GM21717 (cell line): ENCODE data around the gene TRPC3.
"Not testable (repeated sequence)": the region's sequence is repeated elsewhere in the genome, so short reads cannot be mapped to it uniquely, and the experiment has no call there.

Experiments
- ATAC-seq: cut with Tn5 transposase; IDR thresholded peaks from one replicate; pipeline ENCODE4 v1.9.1; 2021; ENCODE audit warnings: mild to moderate bottlenecking, moderate library complexity; ENCODE audit not compliant: unreplicated experiment

TRPC3 gene

DNA sequence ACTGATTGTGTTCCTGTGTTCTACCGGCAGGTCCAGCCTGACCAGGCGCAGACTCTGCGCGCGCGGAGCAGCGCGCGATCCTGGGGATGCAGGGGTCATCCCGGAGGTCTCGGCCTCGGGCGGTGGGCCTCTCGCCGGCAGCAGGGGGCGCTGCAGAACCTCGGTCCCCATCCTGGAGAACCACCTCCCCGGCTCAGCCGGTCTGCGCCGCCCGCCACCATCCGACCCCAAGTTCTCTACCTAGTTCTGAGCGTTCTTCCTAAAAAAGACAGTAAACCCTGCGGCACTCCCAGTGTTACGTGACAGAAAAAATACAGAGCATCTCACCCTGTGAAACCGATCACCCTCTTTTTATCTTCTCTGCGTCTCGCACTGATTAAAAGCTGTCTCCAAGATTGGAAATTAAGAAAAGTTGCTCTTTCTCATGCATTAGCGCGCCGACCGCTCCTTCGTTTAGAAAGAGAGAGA, 1.6 kb downstream of the TRPC3 start:
- peak; percentile 87 for ATAC-seq

- no peak for ATAC-seq
Measured at GRCh38 chr4:121946644-121947043, 5.2 kb downstream of the TRPC3 start.

DNA sequence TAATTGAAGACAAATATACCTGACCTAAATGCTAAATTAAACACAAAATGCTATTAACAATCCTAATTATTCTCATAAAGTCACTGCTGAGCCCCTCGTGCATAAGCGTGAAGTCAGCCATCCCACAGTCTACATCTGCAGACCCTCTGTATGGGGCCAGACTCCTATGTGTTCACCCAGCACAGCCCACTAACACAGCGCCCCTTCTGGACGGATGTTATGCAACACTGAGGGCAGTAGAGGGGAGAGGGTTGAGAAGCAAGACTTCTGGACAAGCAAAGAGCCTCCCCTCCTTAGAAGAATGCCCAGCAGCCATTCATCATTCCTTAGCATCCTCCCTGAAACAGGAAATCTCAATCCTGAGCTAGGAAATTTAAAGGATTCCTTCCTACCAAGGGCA, 7.9 kb downstream of the TRPC3 start:
- no peak for ATAC-seq

- no peak for ATAC-seq
Measured at GRCh38 chr4:121939690-121940089, 12.2 kb downstream of the TRPC3 start.

GRCh38 chr4:121938282-121939092, 13.4 kb downstream of the TRPC3 start:
- no peak for ATAC-seq

GRCh38 chr4:121936101-121936500, 15.8 kb downstream of the TRPC3 start:
- ATAC-seq, result no peak

- ATAC-seq, result no peak
Measured at GRCh38 chr4:121934635-121935034, 17.2 kb downstream of the TRPC3 start.

DNA sequence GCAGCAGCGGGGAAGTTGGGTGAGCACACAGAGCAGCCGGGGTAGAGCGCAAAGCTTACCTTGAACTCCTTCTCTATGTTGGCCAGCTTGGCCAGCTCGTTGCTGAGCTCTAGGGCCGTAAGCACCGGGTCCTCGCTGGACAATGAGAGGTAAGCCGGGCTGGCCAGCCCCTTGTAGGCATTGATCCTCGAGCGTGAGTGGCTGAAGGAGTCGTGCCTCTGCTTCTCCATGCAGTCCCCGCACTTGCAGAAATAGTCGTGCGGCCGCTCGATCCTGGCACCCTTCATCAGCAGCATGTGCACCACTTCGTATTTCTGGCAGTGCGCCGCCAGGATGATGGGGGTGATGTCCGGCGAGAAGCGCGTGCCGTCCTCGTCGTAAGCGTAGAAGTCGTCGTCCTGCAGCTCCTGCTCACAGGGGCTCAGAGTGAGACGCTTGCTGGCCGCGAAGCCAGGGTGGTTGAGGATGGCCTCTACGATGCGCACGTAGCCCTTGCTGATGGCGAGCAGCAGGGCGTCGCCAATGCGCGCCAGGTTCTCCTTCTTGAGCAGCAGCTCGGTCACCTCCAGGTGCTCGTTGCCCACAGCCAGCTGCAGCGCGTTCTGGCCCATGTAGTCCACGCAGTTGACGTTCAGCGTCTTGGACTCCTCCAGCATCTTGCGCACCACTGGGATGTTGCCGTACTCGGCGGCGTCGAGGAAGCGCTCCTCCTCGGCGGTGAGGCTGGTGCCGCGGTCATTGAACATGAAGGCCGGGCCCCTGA, 19.5 kb downstream of the TRPC3 start:
- no peak for ATAC-seq

DNA sequence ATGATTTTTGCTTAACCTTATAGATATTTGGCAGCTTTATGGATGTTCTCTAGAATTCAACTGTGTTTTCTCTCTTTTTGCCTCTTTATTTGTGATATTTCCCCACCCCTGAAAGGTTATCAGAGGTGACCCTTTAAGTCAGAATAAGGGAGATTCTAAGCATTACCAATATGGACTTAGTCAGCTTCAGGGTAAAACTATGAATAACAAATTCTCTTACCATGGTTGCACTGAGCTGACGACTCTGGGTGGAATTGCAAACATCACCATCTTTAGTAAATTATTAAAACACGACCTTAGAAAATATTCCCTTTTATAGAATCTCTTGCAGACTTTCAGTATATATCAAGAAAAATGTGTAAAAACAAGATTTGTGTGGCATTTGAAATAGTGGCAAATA, 21.6 kb downstream of the TRPC3 start:
- no peak for ATAC-seq

DNA sequence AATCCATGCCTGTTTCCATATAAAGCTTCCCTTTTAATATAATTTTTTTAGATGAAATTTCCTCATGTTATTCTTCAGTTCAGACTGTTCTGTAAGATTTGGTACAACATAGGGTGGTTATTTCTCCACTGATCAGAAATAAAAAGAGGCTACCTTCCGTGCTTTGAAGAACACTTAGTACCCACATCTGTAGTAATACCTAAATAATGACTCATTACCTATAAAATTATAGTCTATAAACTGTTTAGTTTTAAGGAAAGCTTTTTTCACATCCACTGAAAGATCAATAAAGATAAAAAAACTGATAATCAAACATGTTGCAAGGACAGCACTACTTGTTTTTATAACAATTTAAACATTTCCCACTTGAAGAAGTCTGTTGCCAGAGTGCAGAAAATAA, 23.9 kb downstream of the TRPC3 start:
- no peak for ATAC-seq

DNA sequence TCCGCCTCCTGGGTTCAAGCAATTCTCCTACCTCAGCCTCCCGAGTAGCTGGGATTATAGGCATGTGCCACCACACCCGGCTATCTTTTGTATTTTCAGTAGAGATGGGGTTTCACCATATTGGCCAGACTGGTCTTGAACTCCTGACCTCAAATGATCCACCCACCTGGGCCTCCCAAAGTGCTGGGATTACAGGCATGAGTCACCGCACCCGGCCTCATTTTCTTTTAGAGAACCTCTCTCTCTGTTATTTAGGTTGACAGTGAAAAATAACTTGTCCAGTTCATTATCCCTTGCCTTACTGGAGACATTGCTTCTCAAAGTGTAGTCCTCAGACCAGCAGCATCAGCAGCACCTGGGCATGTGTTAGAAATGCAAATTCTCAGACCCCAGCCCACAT, 25.4 kb downstream of the TRPC3 start:
- ATAC-seq, result not testable (repeated sequence)

DNA sequence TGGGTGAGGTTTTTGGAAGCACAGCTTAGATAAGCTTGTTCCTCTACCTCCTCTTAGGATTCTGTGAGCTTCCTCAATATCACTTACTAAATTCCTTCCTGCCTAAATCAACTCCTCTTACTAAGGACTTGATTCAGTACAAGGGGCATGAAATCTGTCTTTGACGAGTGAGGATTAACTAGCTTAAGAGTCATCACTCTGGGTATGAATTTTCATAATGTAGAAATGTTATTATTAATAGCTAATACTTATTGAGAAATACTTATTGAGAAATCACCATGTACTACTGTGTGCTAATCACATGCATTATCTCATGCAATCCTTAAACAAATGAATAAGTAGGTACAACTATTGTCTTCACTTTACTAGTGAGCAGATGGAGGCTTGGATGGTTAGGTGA, 28.6 kb downstream of the TRPC3 start:
- no peak for ATAC-seq

- no peak for ATAC-seq
Measured at GRCh38 chr4:121913667-121914066, 38.2 kb downstream of the TRPC3 start.

DNA sequence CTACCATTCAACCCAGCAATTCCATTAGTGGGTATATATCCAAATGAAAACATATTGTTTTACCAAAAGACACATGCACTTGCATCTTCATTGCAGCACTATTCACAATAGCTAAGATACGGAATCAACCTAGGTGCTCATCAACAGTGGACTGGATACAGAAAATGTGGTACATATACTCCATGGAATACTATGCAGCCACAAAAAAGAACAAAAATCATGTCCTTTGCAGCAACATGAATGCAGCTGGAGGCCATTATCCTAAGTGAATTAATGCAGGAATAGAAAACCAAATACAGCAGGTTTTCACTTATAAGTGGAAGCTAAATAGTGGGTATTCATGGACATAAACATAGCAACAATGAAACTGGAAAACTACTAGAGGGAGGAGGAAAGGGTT, 43.5 kb downstream of the TRPC3 start:
- ATAC-seq, result no peak

GRCh38 chr4:121900132-121900983, 51.5 kb downstream of the TRPC3 start:
- peak; percentile 88 for ATAC-seq

GRCh38 chr4:121898150-121898549, 53.7 kb downstream of the TRPC3 start:
- ATAC-seq, result no peak

DNA sequence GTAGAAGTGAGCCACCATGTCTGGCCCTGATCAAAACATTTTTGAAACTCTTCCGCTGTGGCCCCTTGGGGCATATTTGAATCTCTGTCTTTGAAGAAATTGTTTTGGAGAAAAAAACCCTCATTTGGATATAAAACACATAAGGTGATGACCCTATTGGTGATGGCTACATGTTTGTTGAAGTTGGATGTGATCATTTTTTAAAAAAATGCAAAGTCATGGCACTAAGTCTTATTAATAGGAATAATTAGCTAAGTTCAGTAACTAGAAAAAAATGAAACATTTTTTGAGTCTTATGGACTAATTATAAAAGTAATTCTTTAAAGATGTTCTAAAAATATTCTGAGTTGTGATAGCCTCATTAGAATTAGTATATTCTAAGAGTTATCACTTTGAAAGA, 63.7 kb downstream of the TRPC3 start:
- no peak for ATAC-seq

- ATAC-seq, result no peak
Measured at GRCh38 chr4:121885115-121885514, 66.7 kb downstream of the TRPC3 start.

GRCh38 chr4:121881158-121881557, 70.7 kb downstream of the TRPC3 start:
- ATAC-seq, result no peak

DNA sequence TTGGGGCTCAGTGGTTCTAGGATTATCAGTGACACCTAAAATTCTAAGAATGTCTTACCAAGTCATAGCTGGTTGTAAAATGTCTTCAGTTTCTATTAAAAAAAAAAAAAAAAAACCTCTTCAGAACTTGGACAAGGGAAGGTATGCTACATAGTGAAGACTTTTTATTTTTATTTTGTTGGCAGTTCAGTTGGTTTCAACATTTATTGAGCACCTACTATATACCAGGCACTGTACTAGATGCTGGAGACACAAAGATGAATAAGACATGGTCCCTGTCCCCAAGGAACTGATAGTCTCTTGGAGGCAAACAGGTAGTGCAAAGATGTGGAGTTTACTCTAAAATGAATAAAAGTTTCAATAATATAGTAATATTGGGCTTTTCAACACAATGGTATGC, 72.7 kb downstream of the TRPC3 start:
- no peak for ATAC-seq

DNA sequence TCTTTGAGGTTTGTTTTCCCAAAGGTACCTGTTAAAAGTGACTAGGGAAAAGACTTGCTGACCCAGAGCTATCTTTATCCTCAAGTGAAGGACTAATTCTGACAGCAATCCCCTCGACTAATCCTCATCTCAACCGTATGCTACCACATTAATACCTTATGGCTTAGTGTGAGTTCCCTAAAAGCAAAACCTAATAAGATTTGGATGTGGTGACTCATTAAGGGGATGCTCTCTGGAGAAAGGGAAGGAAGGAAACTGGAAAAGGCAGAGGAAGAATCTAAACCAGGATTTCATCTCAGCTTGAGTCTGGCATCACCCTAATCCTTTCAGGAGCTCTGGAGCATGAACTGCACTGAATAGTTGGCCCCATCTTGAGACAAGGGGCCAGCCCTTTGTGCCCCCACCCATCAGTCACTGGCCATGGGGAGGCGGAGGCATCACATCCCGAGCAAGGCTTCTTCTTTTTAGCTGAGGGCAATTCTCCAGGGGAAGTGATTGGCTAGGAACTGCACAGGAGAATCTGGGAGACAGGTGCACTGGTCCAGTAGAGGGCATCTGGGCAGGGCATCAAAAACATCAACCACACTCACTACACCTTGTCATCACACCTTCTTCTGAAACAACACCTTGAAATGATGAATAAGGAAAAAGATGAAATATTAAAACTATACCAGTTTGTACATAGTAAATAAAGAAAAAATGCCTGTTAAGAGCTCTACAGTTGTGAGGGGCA, 74.7 kb downstream of the TRPC3 start:
- ATAC-seq, result no peak
